Prostate gland (tissue), 2 donors: ENCODE results near the gene PRKAG2. TPM values are rescaled to one million over a fixed set of nuclear protein-coding genes. Genes with fewer than 3 reads are reported as not detected.

Experiments
- DNase-seq: peaks from one replicate; pipeline ENCODE4 v3.0.0-alpha.2; 2019; ENCODE audit warnings: low spot score
- H3K27ac ChIP-seq, 2 donors: fragments of 200-600 bp; sonication (generic); 2 replicates each; pipeline ENCODE4 v1.5.1; 2017 to 2019
- H3K27me3 ChIP-seq: fragments of 200-600 bp; sonication (generic); replicated peaks from 2 replicates; pipeline ENCODE4 v1.5.1; 2019; ENCODE audit not compliant: insufficient read depth
- H3K36me3 ChIP-seq, 2 donors: fragments of 200-600 bp; sonication (generic); 1 replicate in 1 of 2; 2 replicates in 1 of 2; pipeline versions ENCODE4 v1.5.1 to v1.8.1; 2017 to 2019
- H3K4me1 ChIP-seq: fragments of 200-600 bp; sonication (generic); replicated peaks from 2 replicates; pipeline ENCODE4 v1.5.1; 2019
- H3K4me3 ChIP-seq, 2 donors: fragments of 200-600 bp; sonication (generic); 2 replicates each; pipeline ENCODE4 v1.5.1; 2017 to 2019
- H3K9me3 ChIP-seq: fragments of 200-600 bp; sonication (generic); 2 replicates; pipeline ENCODE4 v1.5.1; 2017
- CTCF ChIP-seq, 4 experiments: fragments of 200-600 bp in 2 of 4; fragments of 450-650 bp in 2 of 4; sonication (generic) in 2 of 4; IDR thresholded peaks; 1 replicate in 3 of 4; 2 replicates in 1 of 4; pipeline ENCODE4 v1.5.1; 2016 to 2019; ENCODE audit warnings: antibody characterized with exemption in 4 of 4, mild to moderate bottlenecking in 2 of 4, moderate library complexity in 2 of 4
- POLR2A ChIP-seq: fragments of 450-650 bp; IDR thresholded peaks from one replicate; pipeline ENCODE4 v1.6.1; 2016; ENCODE audit warnings: antibody characterized with exemption, mild to moderate bottlenecking
- POLR2AphosphoS5 ChIP-seq: sonication (generic); formaldehyde crosslinking; IDR thresholded peaks from one replicate; pipeline ENCODE4 v1.6.1; 2017; ENCODE audit warnings: antibody characterized with exemption
- WGBS: methylation state at CpG from one replicate; pipeline ENCODE4 v1.1.5; 2018; 5-methylcytosine and 5-hydroxymethylcytosine counted together
- intact Hi-C: fragments of 100-400 bp; cut with DNase I; formaldehyde crosslinking; loops from one replicate; pipeline ENCODE4 v1.14.2; 2022
- total RNA-seq, 2 donors: library from RNA; depleted of rRNA; stranded (reverse); fragments of >200 nt; gene quantifications; one replicate each; pipeline ENCODE4 v1.1.0, GENCODE V29; 2016

PRKAG2 gene
- total RNA-seq, 2 donors from 2014 or later: 31.6 to 38.1 TPM

- Histone ChIP-seq H3K4me3 (no peak overlapping the region), H3K4me1 (no peaks in the 10 kb centered on the region), H3K36me3 (no peaks in the 10 kb centered on the region), H3K9me3 (no peaks in the 10 kb centered on the region), H3K27ac (no peak overlapping the region), H3K27me3 (no peaks in the 10 kb centered on the region)
- whole genome bisulfite sequencing: 96% methylated on average over 15 of the region's 15 CpGs
- intact Hi-C loops: no loop called here
- DNase-seq: no peak
- TF ChIP-seq POLR2A: no peak
- TF ChIP-seq POLR2AphosphoS5: no peak
- TF ChIP-seq CTCF (IDR thresholded peaks at IDR 0.05): no peak
These were observed 7.6 kb upstream of the PRKAG2 start for GRCh38 chr7:151884312-151885201.

- H3K4me1 ChIP-seq: no peaks in the 10 kb centered on the region
- 97% methylated on average over 3 of the region's 3 CpGs for WGBS
- intact Hi-C loops: no loop called here
These were observed 6.9 kb upstream of the PRKAG2 start for GRCh38 chr7:151883857-151884256.

GRCh38 chr7:151882734-151883133 is 5.8 kb upstream of the PRKAG2 start:
- Histone ChIP-seq H3K27ac (no peak overlapping the region), H3K27me3 (no peaks in the 10 kb centered on the region), H3K9me3 (no peaks in the 10 kb centered on the region), H3K36me3 (no peaks in the 10 kb centered on the region), H3K4me3 (no peak overlapping the region), H3K4me1 (peaks cover 4% of the 10 kb centered on the region)
- 83% methylated on average over 2 of the region's 2 CpGs for WGBS
- TF ChIP-seq CTCF (IDR thresholded peaks at IDR 0.05) (no peak), POLR2A (no peak), POLR2AphosphoS5 (no peak)
- no peak for DNase-seq
- intact Hi-C loops: no loop called here

More at GRCh38 chr7:151883857-151884256, 6.9 kb upstream of the PRKAG2 start:
- no peak for DNase-seq
- Histone ChIP-seq H3K9me3 (no peaks in the 10 kb centered on the region), H3K27me3 (no peaks in the 10 kb centered on the region), H3K36me3 (no peaks in the 10 kb centered on the region), H3K4me3 (no peak overlapping the region), H3K27ac (no peak overlapping the region)
- TF ChIP-seq CTCF (IDR thresholded peaks at IDR 0.05) (no peak), POLR2AphosphoS5 (no peak), POLR2A (no peak)

GRCh38 chr7:151880688-151881087 is 3.8 kb upstream of the PRKAG2 start:
- TF ChIP-seq POLR2AphosphoS5 (no peak), CTCF (IDR thresholded peaks at IDR 0.05) (no peak), POLR2A (no peak)
- no peaks in the 10 kb centered on the region for H3K9me3 ChIP-seq
- H3K4me1 ChIP-seq: peaks cover 4% of the 10 kb centered on the region
- DNase-seq: no peak
- intact Hi-C loops: no loop called here
- H3K27ac ChIP-seq: no peak overlapping the region
- H3K36me3 ChIP-seq: no peaks in the 10 kb centered on the region
- H3K27me3 ChIP-seq: no peaks in the 10 kb centered on the region
- WGBS: 95% methylated on average over 3 of the region's 3 CpGs
- no peak overlapping the region for H3K4me3 ChIP-seq
